CD4-positive, CD25-positive, alpha-beta regulatory T cell (primary cell): ENCODE data around the gene CCDC83. TPM values are rescaled to one million over a fixed set of nuclear protein-coding genes. Genes with fewer than 3 reads are reported as not detected.

Experiments used
- ATAC-seq, 2 donors: fragments of 150-1000 bp; cut with Tn5 transposase; one replicate each; pipeline ENCODE4 v1.10.0; 2021; ENCODE audit warnings: low read depth in 2 of 2, moderate number of reproducible peaks in 2 of 2, moderate library complexity in 1 of 2
- DNase-seq, 3 donors: peaks; one replicate each; pipeline versions ENCODE4 v3.0.0 to v3.0.0-alpha.2; 2012 to 2022; ENCODE audit warnings: mixed read lengths in 1 of 3
- H3K27ac ChIP-seq: one replicate; pipeline ENCODE4 v1.7.0; 2013; ENCODE audit warnings: mild to moderate bottlenecking, low read length; ENCODE audit not compliant: insufficient read depth, poor library complexity, severe bottlenecking
- H3K27me3 ChIP-seq: one replicate; pipeline ENCODE4 v1.7.0; 2013; ENCODE audit warnings: low read length; ENCODE audit not compliant: control insufficient read depth, insufficient read depth
- H3K36me3 ChIP-seq: one replicate; pipeline ENCODE4 v1.7.0; 2013; ENCODE audit warnings: mild to moderate bottlenecking, low read length, moderate library complexity; ENCODE audit not compliant: control insufficient read depth, insufficient read depth
- H3K4me1 ChIP-seq: 2 replicates; pipeline ENCODE4 v1.7.0; 2013; ENCODE audit warnings: mild to moderate bottlenecking, low read length; ENCODE audit not compliant: insufficient read depth, control insufficient read depth, poor library complexity, severe bottlenecking
- H3K4me3 ChIP-seq: one replicate; pipeline ENCODE4 v1.7.0; 2013; ENCODE audit warnings: low read depth, mild to moderate bottlenecking, low read length, moderate library complexity
- H3K9me3 ChIP-seq, 2 experiments: 1 replicate in 1 of 2; 2 replicates in 1 of 2; pipeline ENCODE4 v1.7.0; 2013; ENCODE audit warnings: low read length in 2 of 2, mild to moderate bottlenecking in 1 of 2, moderate library complexity in 1 of 2; ENCODE audit not compliant: control insufficient read depth in 2 of 2
- H3K27ac Mint-ChIP-seq, 3 donors: one replicate each; pipeline ENCODE4 v1.8.0; 2020 to 2022; ENCODE audit warnings: mild to moderate bottlenecking in 3 of 3, mixed read lengths in 3 of 3, moderate library complexity in 2 of 3
- H3K27me3 Mint-ChIP-seq: one replicate; pipeline ENCODE4 v1.8.0; 2022; ENCODE audit warnings: mild to moderate bottlenecking, mixed read lengths
- H3K36me3 Mint-ChIP-seq: one replicate; pipeline ENCODE4 v1.8.0; 2020; ENCODE audit warnings: mixed read lengths
- H3K4me1 Mint-ChIP-seq, 4 donors: one replicate each; pipeline ENCODE4 v1.8.0; 2020 to 2022; ENCODE audit warnings: mixed read lengths in 4 of 4, mild to moderate bottlenecking in 1 of 4
- H3K4me3 Mint-ChIP-seq, 4 donors: one replicate each; pipeline ENCODE4 v1.8.0; 2020 to 2022; ENCODE audit warnings: mild to moderate bottlenecking in 4 of 4, mixed read lengths in 4 of 4, moderate library complexity in 3 of 4
- H3K9me3 Mint-ChIP-seq, 7 donors: one replicate each; pipeline ENCODE4 v1.8.0; 2020 to 2022; ENCODE audit warnings: mixed read lengths in 7 of 7, mild to moderate bottlenecking in 3 of 7, moderate library complexity in 2 of 7
- polyA plus RNA-seq, 4 donors: library from polyadenylated mRNA; unstranded; fragments of 300-500 nt; fragmentation: Illumina TruSeq; gene quantifications; one replicate each; pipeline ENCODE4 v1.2.3, GENCODE V29; 2021
- total RNA-seq: library from RNA; stranded (reverse); gene quantifications from one replicate; pipeline ENCODE4 v1.2.3, GENCODE V29; 2022

CCDC83 gene
- total and polyA plus RNA-seq, 5 donors from 2014 or later, result not detected

- Mint-ChIP-seq H3K27ac (no peak overlapping the region), H3K4me3 (no peak overlapping the region), H3K9me3 (peaks cover 0 to 8% (median 2%) of the 10 kb centered on the region in 7 donors), H3K36me3 (no peaks in the 10 kb centered on the region), H3K4me1 (no peaks in the 10 kb centered on the region), H3K27me3 (peaks cover 34% of the 10 kb centered on the region)
- H3K9me3 ChIP-seq, result no peaks in the 10 kb centered on the region
- no peak for ATAC-seq
- no peaks in the 10 kb centered on the region for H3K27me3 ChIP-seq
- H3K4me3 ChIP-seq, result no peak overlapping the region
- H3K27ac ChIP-seq, result no peak overlapping the region
- no peaks in the 10 kb centered on the region for H3K4me1 ChIP-seq
- no peak for DNase-seq
- H3K36me3 ChIP-seq, result no peaks in the 10 kb centered on the region
These were observed 75.7 kb downstream of the CCDC83 start for GRCh38 chr11:85930879-85931366.

DNA sequence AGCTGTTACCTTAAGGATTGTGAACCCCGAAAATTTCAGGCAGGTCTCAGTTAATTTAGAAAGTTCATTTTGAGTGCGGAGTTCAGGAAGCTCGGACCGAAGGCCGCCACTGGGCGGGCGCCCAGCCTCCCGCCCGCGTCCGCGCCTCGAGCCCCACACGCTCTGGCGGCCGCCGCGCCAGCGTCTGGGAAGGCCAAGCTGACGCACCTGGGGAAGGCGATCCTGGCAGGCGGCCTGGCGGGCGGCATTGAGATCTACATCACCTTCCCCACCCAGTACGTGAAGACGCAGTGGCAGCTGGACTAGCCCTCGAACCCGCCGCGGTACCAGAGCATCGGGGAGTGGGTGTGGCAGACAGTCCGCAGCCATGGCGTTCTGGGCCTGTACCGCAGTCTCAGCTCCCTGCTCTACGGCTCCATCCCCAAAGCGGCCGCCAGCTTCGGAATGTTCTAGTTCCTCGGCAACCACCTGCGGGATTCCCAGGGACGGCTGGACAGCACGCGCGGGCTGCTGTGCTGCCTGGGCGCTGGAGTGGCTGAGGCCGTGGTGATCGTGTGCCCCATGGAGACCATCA, 79.5 kb downstream of the CCDC83 start:
- Histone ChIP-seq H3K27ac (no peak overlapping the region), H3K27me3 (no peaks in the 10 kb centered on the region), H3K4me1 (no peaks in the 10 kb centered on the region), H3K4me3 (no peak overlapping the region), H3K36me3 (no peaks in the 10 kb centered on the region), H3K9me3 (no peaks in the 10 kb centered on the region)
- ATAC-seq (no peak), DNase-seq (no peak)
- peaks cover 17% of the 10 kb centered on the region for H3K27me3 Mint-ChIP-seq
- no peaks in the 10 kb centered on the region for H3K4me1 Mint-ChIP-seq
- H3K36me3 Mint-ChIP-seq, result no peaks in the 10 kb centered on the region
- H3K4me3 Mint-ChIP-seq, result no peak overlapping the region
- H3K27ac Mint-ChIP-seq, result no peak overlapping the region
- peaks cover 0 to 3% (median 2%) of the 10 kb centered on the region in 7 donors for H3K9me3 Mint-ChIP-seq

DNA sequence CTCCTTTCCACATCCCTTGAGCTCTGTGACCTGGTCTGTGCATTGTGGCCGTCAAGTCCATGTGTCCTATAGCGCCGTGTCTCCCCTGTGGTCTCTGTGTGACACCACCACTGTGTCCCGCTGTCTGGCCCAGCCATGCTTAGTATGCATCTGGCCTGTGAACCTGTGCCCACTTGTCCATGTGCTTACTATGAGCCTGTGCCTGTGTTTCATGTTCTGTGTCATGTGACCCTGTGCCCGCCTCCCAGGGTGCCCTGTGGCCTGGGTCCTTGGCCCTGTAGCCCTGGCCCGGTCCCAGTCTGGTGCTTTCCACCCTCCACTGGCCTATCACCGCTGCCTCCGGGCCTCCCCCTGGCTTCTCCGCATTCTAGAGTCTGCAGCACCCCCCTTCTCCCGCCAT, 80.6 kb downstream of the CCDC83 start:
- Histone ChIP-seq H3K4me1 (no peaks in the 10 kb centered on the region), H3K4me3 (no peak overlapping the region), H3K27me3 (no peaks in the 10 kb centered on the region), H3K27ac (no peak overlapping the region), H3K36me3 (no peaks in the 10 kb centered on the region), H3K9me3 (no peaks in the 10 kb centered on the region)
- no peaks in the 10 kb centered on the region for H3K4me1 Mint-ChIP-seq
- no peaks in the 10 kb centered on the region for H3K36me3 Mint-ChIP-seq
- DNase-seq (no peak), ATAC-seq (no peak)
- H3K27me3 Mint-ChIP-seq, result peaks cover 9% of the 10 kb centered on the region
- no peak overlapping the region for H3K27ac Mint-ChIP-seq
- peaks cover 0 to 3% (median 0%) of the 10 kb centered on the region in 7 donors for H3K9me3 Mint-ChIP-seq
- no peak overlapping the region for H3K4me3 Mint-ChIP-seq

DNA sequence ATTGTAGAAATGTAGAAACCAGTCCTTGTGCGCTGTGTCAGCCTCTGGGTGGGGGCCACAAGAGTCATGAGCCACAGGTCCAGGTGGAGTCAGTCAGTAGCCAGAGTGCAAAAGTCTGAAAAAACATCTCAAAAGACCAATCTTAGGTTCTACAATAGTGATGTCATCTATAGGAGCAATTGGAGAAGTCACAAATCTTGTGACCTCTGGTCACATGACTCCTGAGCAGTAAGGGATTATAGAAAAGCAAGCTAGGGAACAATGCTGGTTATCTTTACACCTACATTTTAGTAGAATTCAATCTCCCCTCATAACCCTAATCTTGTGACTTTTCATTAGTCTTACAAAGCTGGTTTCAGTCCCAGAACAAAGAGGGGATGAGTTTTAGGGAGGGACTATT, 82.7 kb downstream of the CCDC83 start:
- H3K9me3 Mint-ChIP-seq, result peaks cover 0 to 3% (median 0%) of the 10 kb centered on the region in 7 donors
- no peaks in the 10 kb centered on the region for H3K27me3 ChIP-seq
- no peak for ATAC-seq

DNA sequence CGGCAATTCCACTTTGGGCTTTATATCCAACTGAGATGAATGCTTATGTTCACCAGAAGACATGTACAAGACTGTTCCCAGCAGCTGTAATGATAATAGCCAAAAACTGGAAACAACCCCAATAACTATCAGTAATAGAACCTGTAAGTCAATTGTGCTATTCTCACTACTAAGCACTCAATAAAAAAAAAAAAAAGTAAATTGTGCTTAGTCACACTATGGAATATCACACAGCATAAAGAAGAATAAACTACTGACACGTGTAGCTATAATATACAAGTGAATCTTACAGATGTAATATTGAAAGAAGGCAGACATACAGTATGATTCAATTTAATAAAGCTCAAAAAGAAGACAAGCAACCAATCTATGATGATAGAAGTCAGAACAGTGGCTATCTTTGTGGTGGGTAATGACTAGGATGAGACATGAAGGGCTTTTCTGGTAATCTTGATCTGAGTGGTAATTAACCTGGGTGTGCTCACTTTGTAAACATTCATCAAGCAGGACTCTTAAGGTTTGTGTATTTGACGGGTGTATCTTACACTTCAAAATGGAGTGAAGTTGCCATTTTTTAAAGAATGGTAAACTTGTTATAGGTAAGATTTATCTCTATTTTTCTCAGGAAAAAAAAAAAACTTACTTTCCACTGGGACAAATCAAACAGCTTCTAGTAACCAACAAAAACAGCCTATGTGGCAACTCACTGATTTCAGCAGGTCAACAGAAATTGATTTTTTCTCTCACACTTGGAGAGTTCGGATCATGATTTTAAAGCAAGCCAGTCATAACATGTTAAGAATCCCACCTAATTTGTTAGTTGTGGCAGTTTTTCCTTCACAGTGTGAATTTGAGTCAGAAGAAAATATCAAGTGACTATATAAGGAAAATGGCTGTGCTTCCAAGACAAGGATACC, 84.2 kb downstream of the CCDC83 start:
- H3K27ac Mint-ChIP-seq, result no peak overlapping the region
- no peak for ATAC-seq
- no peaks in the 10 kb centered on the region for H3K27me3 Mint-ChIP-seq
- no peak for DNase-seq
- Histone ChIP-seq H3K27me3 (no peaks in the 10 kb centered on the region), H3K9me3 (no peaks in the 10 kb centered on the region), H3K27ac (no peak overlapping the region), H3K4me3 (no peak overlapping the region), H3K36me3 (no peaks in the 10 kb centered on the region), H3K4me1 (no peaks in the 10 kb centered on the region)
- no peak overlapping the region for H3K4me3 Mint-ChIP-seq
- H3K9me3 Mint-ChIP-seq, result peaks cover 0 to 3% (median 0%) of the 10 kb centered on the region in 7 donors
- no peaks in the 10 kb centered on the region for H3K36me3 Mint-ChIP-seq
- H3K4me1 Mint-ChIP-seq, result no peaks in the 10 kb centered on the region

More for the DNA sequence above, 82.7 kb downstream of the CCDC83 start:
- Mint-ChIP-seq H3K36me3 (no peaks in the 10 kb centered on the region), H3K27ac (peak overlapping the region in 1 of 3 donors; percentile 32), H3K27me3 (no peaks in the 10 kb centered on the region), H3K4me3 (no peak overlapping the region), H3K4me1 (no peaks in the 10 kb centered on the region)
- H3K4me1 ChIP-seq, result no peaks in the 10 kb centered on the region
- H3K36me3 ChIP-seq, result no peaks in the 10 kb centered on the region
- H3K27ac ChIP-seq, result no peak overlapping the region
- no peak overlapping the region for H3K4me3 ChIP-seq
- H3K9me3 ChIP-seq, result no peaks in the 10 kb centered on the region
- DNase-seq, result no peak

DNA sequence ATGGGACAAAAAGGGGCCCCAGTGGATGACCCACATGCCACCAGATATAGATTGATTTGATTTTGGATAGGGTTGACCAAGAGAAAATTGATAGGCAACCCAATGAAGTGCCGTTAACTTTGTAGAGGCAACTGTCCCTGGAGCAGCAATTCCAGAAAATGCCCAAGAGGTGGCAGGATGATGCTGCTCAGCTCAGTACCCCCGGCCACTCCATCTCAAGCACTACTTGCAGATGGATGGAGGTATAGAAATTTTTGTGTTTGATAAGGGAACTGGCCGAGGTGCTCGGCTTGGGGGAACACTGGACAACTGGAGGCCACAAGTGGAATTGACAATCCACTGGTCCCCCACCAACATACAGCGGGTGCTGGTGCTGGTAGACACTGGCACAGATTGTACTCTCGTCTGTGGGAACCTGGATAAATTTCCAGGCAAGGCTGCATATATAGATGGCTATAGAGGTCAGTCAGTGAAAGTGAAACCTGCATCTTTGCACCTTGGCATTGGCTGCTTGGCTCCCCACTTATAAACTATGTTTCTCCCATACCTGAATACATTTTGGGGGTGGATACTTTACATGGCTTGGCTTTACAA, 86.3 kb downstream of the CCDC83 start:
- ATAC-seq, result peak in 1 of 2 donors; percentile 11
- H3K4me1 ChIP-seq, result no peaks in the 10 kb centered on the region
- H3K27ac Mint-ChIP-seq, result peak overlapping the region in 1 of 3 donors; percentile 9
- no peaks in the 10 kb centered on the region for H3K27me3 Mint-ChIP-seq
- no peaks in the 10 kb centered on the region for H3K27me3 ChIP-seq
- H3K4me3 ChIP-seq, result no peak overlapping the region
- no peaks in the 10 kb centered on the region for H3K36me3 ChIP-seq
- peaks cover 0 to 7% (median 0%) of the 10 kb centered on the region in 4 donors for H3K4me1 Mint-ChIP-seq
- H3K36me3 Mint-ChIP-seq, result peaks cover 8% of the 10 kb centered on the region
- peak in 1 of 3 donors; percentile 64 for DNase-seq
- H3K9me3 ChIP-seq, result peaks cover 7 to 8% of the 10 kb centered on the region in 2 experiments
- H3K4me3 Mint-ChIP-seq, result no peak overlapping the region
- peaks cover 0 to 8% (median 2%) of the 10 kb centered on the region in 7 donors for H3K9me3 Mint-ChIP-seq
- H3K27ac ChIP-seq, result no peak overlapping the region

GRCh38 chr11:85945296-85945695, 90.1 kb downstream of the CCDC83 start:
- Histone ChIP-seq H3K4me3 (no peak overlapping the region), H3K9me3 (peaks cover 7 to 8% of the 10 kb centered on the region in 2 experiments), H3K36me3 (no peaks in the 10 kb centered on the region), H3K4me1 (no peaks in the 10 kb centered on the region), H3K27me3 (no peaks in the 10 kb centered on the region), H3K27ac (no peak overlapping the region)
- Mint-ChIP-seq H3K4me1 (peaks cover 0 to 7% (median 0%) of the 10 kb centered on the region in 4 donors), H3K27me3 (no peaks in the 10 kb centered on the region), H3K27ac (peak overlapping the region in 1 of 3 donors; percentile 52), H3K36me3 (peaks cover 8% of the 10 kb centered on the region), H3K9me3 (peaks cover 0 to 9% (median 2%) of the 10 kb centered on the region in 7 donors), H3K4me3 (no peak overlapping the region)
- ATAC-seq (no peak), DNase-seq (no peak)
